Neural crest cell (in vitro differentiated cells): Measurements from ENCODE around the gene PSMB2. TPM values are rescaled to one million over a fixed set of nuclear protein-coding genes. Genes with fewer than 3 reads are reported as not detected.

ENCODE experiments used
- DNase-seq: peaks from one replicate; pipeline ENCODE4 v3.0.0; 2021; ENCODE audit warnings: low read depth, mixed read lengths, low spot score
- H3K27ac Mint-ChIP-seq: one replicate; pipeline ENCODE4 v1.8.0; 2021; ENCODE audit warnings: mild to moderate bottlenecking, mixed read lengths; ENCODE audit not compliant: unreplicated experiment
- H3K27me3 Mint-ChIP-seq: 2 replicates; pipeline ENCODE4 v1.8.0; 2021; ENCODE audit warnings: low read depth, mild to moderate bottlenecking, mixed read lengths
- H3K36me3 Mint-ChIP-seq: 2 replicates; pipeline ENCODE4 v1.8.0; 2021; ENCODE audit warnings: low read depth, mild to moderate bottlenecking, mixed read lengths
- H3K4me1 Mint-ChIP-seq: 2 replicates; pipeline ENCODE4 v1.8.0; 2021; ENCODE audit warnings: mixed read lengths
- H3K4me3 Mint-ChIP-seq: one replicate; pipeline ENCODE4 v1.8.0; 2021; ENCODE audit warnings: mild to moderate bottlenecking, mixed read lengths
- H3K9me3 Mint-ChIP-seq: 2 replicates; pipeline ENCODE4 v1.8.0; 2021; ENCODE audit warnings: mixed read lengths
- total RNA-seq: library from RNA; stranded (reverse); gene quantifications from 2 replicates; pipeline ENCODE4 v1.2.1, GENCODE V29; 2021
- TF ChIP-seq, protein P1 (sequence below): fragments of 200-600 bp; sonication (generic); conservative IDR thresholded peaks from 2 replicates; pipeline ENCODE4 v1.5.0; 2021; ENCODE audit warnings: antibody characterized with exemption, mild to moderate bottlenecking

PSMB2 gene
- total RNA-seq, 1 donor from 2014 or later: 104 TPM

- Mint-ChIP-seq H3K9me3 (no peaks in the 10 kb centered on the region), H3K27me3 (no peaks in the 10 kb centered on the region), H3K36me3 (no peaks in the 10 kb centered on the region), H3K4me1 (peaks cover 31% of the 10 kb centered on the region), H3K27ac (no peak overlapping the region), H3K4me3 (no peak overlapping the region)
- DNase-seq: no peak
- TF ChIP-seq, protein P1, sequence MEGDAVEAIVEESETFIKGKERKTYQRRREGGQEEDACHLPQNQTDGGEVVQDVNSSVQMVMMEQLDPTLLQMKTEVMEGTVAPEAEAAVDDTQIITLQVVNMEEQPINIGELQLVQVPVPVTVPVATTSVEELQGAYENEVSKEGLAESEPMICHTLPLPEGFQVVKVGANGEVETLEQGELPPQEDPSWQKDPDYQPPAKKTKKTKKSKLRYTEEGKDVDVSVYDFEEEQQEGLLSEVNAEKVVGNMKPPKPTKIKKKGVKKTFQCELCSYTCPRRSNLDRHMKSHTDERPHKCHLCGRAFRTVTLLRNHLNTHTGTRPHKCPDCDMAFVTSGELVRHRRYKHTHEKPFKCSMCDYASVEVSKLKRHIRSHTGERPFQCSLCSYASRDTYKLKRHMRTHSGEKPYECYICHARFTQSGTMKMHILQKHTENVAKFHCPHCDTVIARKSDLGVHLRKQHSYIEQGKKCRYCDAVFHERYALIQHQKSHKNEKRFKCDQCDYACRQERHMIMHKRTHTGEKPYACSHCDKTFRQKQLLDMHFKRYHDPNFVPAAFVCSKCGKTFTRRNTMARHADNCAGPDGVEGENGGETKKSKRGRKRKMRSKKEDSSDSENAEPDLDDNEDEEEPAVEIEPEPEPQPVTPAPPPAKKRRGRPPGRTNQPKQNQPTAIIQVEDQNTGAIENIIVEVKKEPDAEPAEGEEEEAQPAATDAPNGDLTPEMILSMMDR: no peak
Observed at GRCh38 chr1:35553851-35554250, 87.5 kb downstream of the PSMB2 start.

Other genes starting within 250 kb of the PSMB2 start
- gene KIAA0319L, start 84.1 kb downstream of the PSMB2 start, total RNA-seq: 54.2 and 55.9 TPM in 2 replicates
- 32.6 and 33.7 TPM in 2 replicates for gene NCDN, start 83.7 kb downstream of the PSMB2 start, total RNA-seq
- 0.43 and 0.61 TPM in 2 replicates for gene TFAP2E, start 68.2 kb downstream of the PSMB2 start, total RNA-seq
- gene C1orf216, start 77.4 kb upstream of the PSMB2 start, total RNA-seq: 18.0 and 19.0 TPM in 2 replicates
- gene CLSPN, start 128.5 kb upstream of the PSMB2 start, total RNA-seq: 69.4 and 73.8 TPM in 2 replicates
- gene AGO4, start 166.5 kb upstream of the PSMB2 start, total RNA-seq: 13.8 and 17.1 TPM in 2 replicates
- 61.5 and 65.3 TPM in 2 replicates for gene AGO1, start 241.7 kb upstream of the PSMB2 start, total RNA-seq